HepG2 (cell line): ENCODE data around the gene NPY. TPM values are rescaled to one million over a fixed set of nuclear protein-coding genes. Genes with fewer than 3 reads are reported as not detected.

ENCODE experiments used
- ATAC-seq: fragments of 200-7000 bp; cut with Tn5 transposase; 3 replicates; pipeline ENCODE4 v1.9.1; 2020; ENCODE audit warnings: mild to moderate bottlenecking, moderate library complexity
- Bru-seq: library from RNA; stranded (reverse); fragments of 400-500 nt; gene quantifications from one replicate; lab custom pipeline; 2021; lab: Mats Ljungman, UMichigan
- BruChase-seq, 2 experiments: library from RNA; stranded (reverse); fragments of 400-500 nt; gene quantifications; one replicate each; lab custom pipeline; 2021; lab: Mats Ljungman, UMichigan
- BruUV-seq: library from RNA; stranded (reverse); fragments of 400-500 nt; replicated peaks from 2 replicates; lab custom pipeline; 2021; lab: Mats Ljungman, UMichigan
- CTCF ChIA-PET: fragments of 300-600 bp; formaldehyde crosslinking; extraction: SDS; loops from one replicate; lab custom pipeline; 2021; ENCODE audit warnings: low total read pairs, inconsistent platforms, low intra/inter-chr PET ratio; lab: Yijun Ruan, JAX
- POLR2A ChIA-PET: fragments of 350-600 bp; sonication (Branson Sonifier 250); formaldehyde crosslinking; loops from one replicate; lab custom pipeline; 2020; ENCODE audit warnings: antibody characterized with exemption, inconsistent platforms; lab: Yijun Ruan, JAX
- DNase-seq: peaks from one replicate; pipeline ENCODE4 v3.0.0-alpha.2; 2015; ENCODE audit warnings: low spot score
- FAIRE-seq: peaks from 3 replicates; lab custom pipeline; 2011; peaks lifted over from hg19 to GRCh38; lab: Jason Lieb, UNC
- H2AFZ ChIP-seq: one replicate; pipeline ENCODE4 v1.6.1; 2011; ENCODE audit warnings: low read length, inconsistent platforms
- H3K27ac ChIP-seq: fragments of 300-600 bp; 3 replicates; pipeline ENCODE4 v1.8.0; 2011; ENCODE audit warnings: mixed run types, mild to moderate bottlenecking, mixed read lengths, low read length, inconsistent platforms; ENCODE audit not compliant: insufficient read depth; ENCODE audit errors: extremely low read length
- H3K27me3 ChIP-seq, 2 experiments: fragments of 200-600 bp in 1 of 2; 2 replicates in 1 of 2; 3 replicates in 1 of 2; pipeline versions ENCODE4 v1.6.0 to v1.8.0; 2011; ENCODE audit warnings: low read length in 2 of 2, mild to moderate bottlenecking in 2 of 2, moderate library complexity in 2 of 2, inconsistent platforms in 1 of 2; ENCODE audit not compliant: insufficient read depth in 2 of 2, control insufficient read depth in 1 of 2
- H3K36me3 ChIP-seq, 2 experiments: fragments of 200-600 bp in 1 of 2; replicated peaks in 1 of 2; 2 replicates in 1 of 2; 3 replicates in 1 of 2; pipeline versions ENCODE4 v1.5.1 to v1.8.0; 2011; ENCODE audit warnings: low read length in 2 of 2, inconsistent platforms in 1 of 2; ENCODE audit not compliant: insufficient read depth in 2 of 2, control insufficient read depth in 1 of 2
- H3K4me1 ChIP-seq: 2 replicates; pipeline ENCODE4 v1.5.1; 2012; ENCODE audit warnings: low read length, inconsistent platforms; ENCODE audit not compliant: insufficient read depth
- H3K4me2 ChIP-seq: 2 replicates; pipeline ENCODE4 v1.6.0; 2011; ENCODE audit warnings: low read depth, low read length, inconsistent platforms
- H3K4me3 ChIP-seq, 3 experiments: fragments of 200-600 bp in 1 of 3; sonication (generic), shearing (Covaris generic) in 1 of 3; replicated peaks in 1 of 3; 2 replicates each; pipeline ENCODE4 v1.5.1; 2011 to 2016; ENCODE audit warnings: low read length in 3 of 3, inconsistent platforms in 2 of 3, low read depth in 2 of 3, mild to moderate bottlenecking in 2 of 3, control low read depth in 1 of 3, mixed read lengths in 1 of 3; ENCODE audit not compliant: insufficient read depth in 1 of 3
- H3K79me2 ChIP-seq: one replicate; pipeline ENCODE4 v1.6.1; 2011; ENCODE audit warnings: low read length, inconsistent platforms; ENCODE audit not compliant: insufficient read depth
- H3K9ac ChIP-seq: 2 replicates; pipeline ENCODE4 v1.6.0; 2011; ENCODE audit warnings: mild to moderate bottlenecking, low read depth, low read length, inconsistent platforms; ENCODE audit not compliant: insufficient read depth
- H3K9me3 ChIP-seq: 2 replicates; pipeline ENCODE4 v1.5.1; 2012; ENCODE audit warnings: mild to moderate bottlenecking, low read length
- H4K20me1 ChIP-seq: 2 replicates; pipeline ENCODE4 v1.6.0; 2011; ENCODE audit warnings: inconsistent platforms, mild to moderate bottlenecking, low read length, moderate library complexity; ENCODE audit not compliant: insufficient read depth
- FOXA1 ChIP-seq, 2 experiments: fragments of 450-650 bp in 1 of 2; sonication (generic) in 1 of 2; formaldehyde crosslinking in 1 of 2; IDR thresholded peaks; 2 replicates each; pipeline versions ENCODE4 v1.4.0 to v1.6.1; 2016 to 2020; ENCODE audit warnings: missing genetic modification reagents in 1 of 2
- JARID2 ChIP-seq: sonication (generic); formaldehyde crosslinking; IDR thresholded peaks from 2 replicates; pipeline ENCODE4 v1.8.1; 2023; ENCODE audit warnings: missing genetic modification reagents, inconsistent platforms; ENCODE audit not compliant: insufficient replicate concordance
- NCOA1 ChIP-seq: sonication (generic); formaldehyde crosslinking; IDR thresholded peaks from 2 replicates; pipeline ENCODE4 v1.9.0; 2021; ENCODE audit warnings: missing genetic modification reagents
- PRDM10 ChIP-seq: sonication (generic); formaldehyde crosslinking; IDR thresholded peaks from 2 replicates; pipeline ENCODE4 v1.4.0; 2020; ENCODE audit warnings: low read depth, missing genetic modification reagents
- ZFP1 ChIP-seq: IDR thresholded peaks from 2 replicates; pipeline ENCODE4 v1.6.1; 2016
- ZHX2 ChIP-seq, 2 experiments: sonication (generic) in 1 of 2; formaldehyde crosslinking in 1 of 2; IDR thresholded peaks; 2 replicates each; pipeline versions ENCODE4 v1.6.1 to v1.9.0; 2014 to 2022; ENCODE audit warnings: antibody characterized with exemption in 1 of 2, borderline replicate concordance in 1 of 2, inconsistent platforms in 1 of 2, low read depth in 1 of 2, missing genetic modification reagents in 1 of 2
- ZNF296 ChIP-seq: sonication (generic); formaldehyde crosslinking; conservative IDR thresholded peaks from 2 replicates; pipeline ENCODE4 v1.5.0; 2020; ENCODE audit warnings: mild to moderate bottlenecking, missing genetic modification reagents
- WGBS: methylation state at CpG from one replicate; pipeline ENCODE4 v1.1.6; 2017; ENCODE audit warnings: low lambda C conversion rate; 5-methylcytosine and 5-hydroxymethylcytosine counted together
- in situ Hi-C: cut with HindIII; loops from 2 replicates; pipeline ENCODE4 v1.10.0; 2017; ENCODE audit warnings: low pct_unique_long_range_greater_than_20kb; ENCODE audit not compliant: extremely low pct_ligation_motif_present
- intact Hi-C: fragments of 100-400 bp; cut with micrococcal nuclease; formaldehyde crosslinking; loops from one replicate; pipeline ENCODE4 v1.10.0; 2022; ENCODE audit not compliant: unreplicated experiment
- long read RNA-seq, 2 experiments: library from RNA in 1 of 2; library from polyadenylated mRNA in 1 of 2; stranded (forward) in 1 of 2; unstranded in 1 of 2; transcript quantifications; one replicate each; pipeline ENCODE4 v2.0.0, GENCODE V29; 2019 to 2022
- polyA minus RNA-seq, 3 experiments: library from RNA; depleted of rRNA, polyadenylated mRNA; stranded (reverse); fragments of >200 nt; gene quantifications; 2 replicates each; pipeline ENCODE4 v1.2.3, GENCODE V29; 2011; ENCODE audit warnings: low replicate concordance in 1 of 3
- polyA plus RNA-seq, 8 experiments: library from polyadenylated mRNA; depleted of rRNA in 3 of 8; stranded (reverse) in 7 of 8; unstranded in 1 of 8; fragments of >200 nt; fragmentation: Illumina TruSeq in 4 of 8; extraction: Trizol in 4 of 8; gene quantifications; 2 replicates each; pipeline versions ENCODE4 v1.2.1 to v1.2.3, GENCODE V29; 2011 to 2016; ENCODE audit warnings: low read depth in 4 of 8, missing spikeins in 1 of 8, mixed read lengths in 1 of 8; ENCODE audit not compliant: insufficient read depth in 1 of 8
- total RNA-seq, 5 experiments: library from RNA; depleted of rRNA; stranded (reverse); fragments of >200 nt; fragmentation: Illumina TruSeq; extraction: Trizol; gene quantifications; 2 replicates each; pipeline ENCODE4 v1.2.3, GENCODE V29; 2016; ENCODE audit warnings: low read depth in 1 of 5

Gene NPY
- total RNA-seq (2016; rRNA removed; fragmentation: Illumina TruSeq; extraction: Trizol) (not detected in 2 replicates), polyA plus RNA-seq (2011; rRNA removed) (not detected in 2 replicates), polyA minus RNA-seq (2011; rRNA and poly(A)+ RNA removed; ENCODE audit: low replicate concordance) (not detected in 2 replicates), Bru-seq, nascent RNA (not detected), BruChase-seq, experiment 1, labeled RNA remaining after a 6-hour chase (not detected), BruChase-seq, experiment 2, labeled RNA remaining after a 2-hour chase (not detected)
- not detected in 2 replicates for total RNA-seq (2016; cell fraction: cytosol; rRNA removed; fragmentation: Illumina TruSeq; extraction: Trizol; ENCODE audit: low read depth)
- not detected in 2 replicates for total RNA-seq (2016; cell fraction: insoluble cytoplasmic fraction; rRNA removed; fragmentation: Illumina TruSeq; extraction: Trizol)
- total RNA-seq (2016; cell fraction: membrane; rRNA removed; fragmentation: Illumina TruSeq; extraction: Trizol): not detected in 2 replicates
- not detected in 2 replicates for total RNA-seq (2016; cell fraction: nucleus; rRNA removed; fragmentation: Illumina TruSeq; extraction: Trizol)
- not detected in 2 replicates for polyA plus RNA-seq (2011; cell fraction: cytosol; rRNA removed)
- not detected in 2 replicates for polyA plus RNA-seq (2011; cell fraction: nucleus; rRNA removed)
- not detected in 2 replicates for polyA plus RNA-seq (2012)
- polyA plus RNA-seq (2016; cell fraction: cytosol; fragmentation: Illumina TruSeq; extraction: Trizol; ENCODE audit: low read depth): not detected in 2 replicates
- not detected in 2 replicates for polyA plus RNA-seq (2016; cell fraction: insoluble cytoplasmic fraction; fragmentation: Illumina TruSeq; extraction: Trizol; ENCODE audit: low read depth)
- polyA plus RNA-seq (2016; cell fraction: membrane; fragmentation: Illumina TruSeq; extraction: Trizol; ENCODE audit: low read depth): not detected in 2 replicates
- polyA plus RNA-seq (2016; cell fraction: nucleus; fragmentation: Illumina TruSeq; extraction: Trizol; ENCODE audit: insufficient read depth, low read depth): not detected in 2 replicates
- not detected in 2 replicates for polyA minus RNA-seq (2011; cell fraction: cytosol; rRNA and poly(A)+ RNA removed)
- not detected in 2 replicates for polyA minus RNA-seq (2011; cell fraction: nucleus; rRNA and poly(A)+ RNA removed)
- long read RNA-seq, experiment 1: 0 reads
- long read RNA-seq, experiment 2: 0 reads

- Histone ChIP-seq H2AFZ (no peak within 1 kb of the TSS), H3K4me2 (no peak within 1 kb of the TSS), H3K79me2 (no peaks in the 10 kb centered on the region), H3K36me3 (no peaks in the 10 kb centered on the region), H3K9ac (no peak within 1 kb of the TSS), H3K4me3 (no peak within 1 kb of the TSS), H3K27ac (no peak within 1 kb of the TSS), H3K9me3 (no peaks in the 10 kb centered on the region), H4K20me1 (no peaks in the 10 kb centered on the region), H3K4me1 (no peaks in the 10 kb centered on the region), H3K27me3 (peaks cover 0 to 13% of the 10 kb centered on the region in 2 experiments; a peak in 1 of 5 replicates)
- FAIRE-seq: no peak
- CTCF ChIA-PET: no interaction called here
- WGBS: 70% methylated on average over 60 of the region's 73 CpGs
- no peak for ATAC-seq
- no TSS peak for BruUV-seq
- in situ Hi-C loops (no loop called here), intact Hi-C loops (no loop called here)
- TF ChIP-seq ZHX2 (IDR thresholded peaks at IDR 0.05; ENCODE audit: low read depth) (no peak), ZHX2 (CRISPR knock-in tag; IDR thresholded peaks at IDR 0.05; ENCODE audit: borderline replicate concordance) (no peak), ZFP1 (CRISPR knock-in tag) (no peak), ZNF296 (CRISPR knock-in tag) (no peak), FOXA1 (IDR thresholded peaks at IDR 0.05) (no peak), FOXA1 (CRISPR knock-in tag; IDR thresholded peaks at IDR 0.05) (no peak), PRDM10 (no peak), NCOA1 (CRISPR knock-in tag) (no peak), JARID2 (CRISPR knock-in tag) (no peak)
- POLR2A ChIA-PET: no interaction called here
- no peak for DNase-seq
These were observed at the start of gene NPY for GRCh38 chr7:24283897-24284698. Gene NPY, plus strand, starts transcription at chr7:24284190. Its CDS starts 1,051 bp downstream, at chr7:24285241.
